Stomach (tissue), 9 donors: ENCODE data around the gene PLAC9. TPM values are rescaled to one million over a fixed set of nuclear protein-coding genes. Genes with fewer than 3 reads are reported as not detected.

Experiments used
- DNase-seq, 2 donors: peaks; one replicate each; pipeline versions ENCODE4 v3.0.0 to v3.0.0-alpha.2; 2013 to 2019
- H3K27ac ChIP-seq, 5 donors: fragments of 200-600 bp in 4 of 5; sonication (generic) in 4 of 5; one replicate each; pipeline ENCODE4 v1.5.1; 2013 to 2019; ENCODE audit warnings: mild to moderate bottlenecking in 1 of 5, moderate library complexity in 1 of 5
- H3K27me3 ChIP-seq, 3 donors: fragments of 200-600 bp; sonication (generic); one replicate each; pipeline ENCODE4 v1.5.1; 2017 to 2019; ENCODE audit warnings: mixed run types in 1 of 3
- H3K36me3 ChIP-seq, 4 donors: fragments of 200-600 bp; sonication (generic); 1 replicate in 3 of 4; 2 replicates in 1 of 4; pipeline ENCODE4 v1.5.1; 2016 to 2019
- H3K4me1 ChIP-seq, 4 donors: fragments of 200-600 bp; sonication (generic); one replicate each; pipeline ENCODE4 v1.5.1; 2016 to 2019
- H3K4me3 ChIP-seq, 4 donors: fragments of 200-600 bp; sonication (generic) in 3 of 4; one replicate each; pipeline ENCODE4 v1.5.1; 2016 to 2019; ENCODE audit warnings: mild to moderate bottlenecking in 1 of 4
- H3K9me3 ChIP-seq, 4 donors: fragments of 200-600 bp; sonication (generic); one replicate each; pipeline ENCODE4 v1.5.1; 2016 to 2019
- EP300 ChIP-seq: sonication (generic); formaldehyde crosslinking; IDR thresholded peaks from one replicate; pipeline ENCODE4 v1.6.1; 2017; ENCODE audit warnings: antibody characterized with exemption
- POLR2A ChIP-seq, 4 donors: fragments of 450-650 bp; IDR thresholded peaks; one replicate each; pipeline ENCODE4 v1.6.1; 2016; ENCODE audit warnings: antibody characterized with exemption in 4 of 4, control low read depth in 2 of 4, mild to moderate bottlenecking in 1 of 4, moderate library complexity in 1 of 4
- POLR2AphosphoS5 ChIP-seq, 3 donors: sonication (generic); formaldehyde crosslinking; IDR thresholded peaks; one replicate each; pipeline ENCODE4 v1.6.1; 2016; ENCODE audit warnings: antibody characterized with exemption in 3 of 3
- WGBS, 5 donors: extraction: QIAGEN DNeasy Blood & Tissue Kit in 3 of 5; methylation state at CpG; one replicate each; pipeline versions ENCODE4 v1.1.5 to v1.1.7; 2013 to 2018; 5-methylcytosine and 5-hydroxymethylcytosine counted together
- intact Hi-C: fragments of 100-400 bp; cut with DNase I; formaldehyde crosslinking; loops from one replicate; pipeline ENCODE4 v1.15.1; 2023; ENCODE audit warnings: low total_unique reads
- polyA plus RNA-seq, 3 donors: library from polyadenylated mRNA; stranded (reverse); fragments of 200-250 nt; gene quantifications; one replicate each; pipeline ENCODE4 v1.2.3, GENCODE V29; 2013
- total RNA-seq, 5 donors: library from RNA; depleted of rRNA; stranded (reverse); fragments of >200 nt; gene quantifications; one replicate each; pipeline versions ENCODE4 v1.1.0 to v1.2.3, GENCODE V29; 2014 to 2016
- TF ChIP-seq, protein P1 (sequence below), 7 experiments: fragments of 450-650 bp in 4 of 7; fragments of 200-600 bp in 3 of 7; sonication (generic) in 3 of 7; IDR thresholded peaks; one replicate each; pipeline ENCODE4 v1.5.1; 2016 to 2019; ENCODE audit warnings: antibody characterized with exemption in 7 of 7, control low read depth in 2 of 7, mild to moderate bottlenecking in 1 of 7
- donor health status: healthy with polysubstance abuse.
- donor health status: Bipolar disorder and iron deficiency.
- donor health status: healthy.

The PLAC9 gene
- total and polyA plus RNA-seq, 8 donors, result 2.0 to 37.4 (median 20.3) TPM; not detected in 2

DNA sequence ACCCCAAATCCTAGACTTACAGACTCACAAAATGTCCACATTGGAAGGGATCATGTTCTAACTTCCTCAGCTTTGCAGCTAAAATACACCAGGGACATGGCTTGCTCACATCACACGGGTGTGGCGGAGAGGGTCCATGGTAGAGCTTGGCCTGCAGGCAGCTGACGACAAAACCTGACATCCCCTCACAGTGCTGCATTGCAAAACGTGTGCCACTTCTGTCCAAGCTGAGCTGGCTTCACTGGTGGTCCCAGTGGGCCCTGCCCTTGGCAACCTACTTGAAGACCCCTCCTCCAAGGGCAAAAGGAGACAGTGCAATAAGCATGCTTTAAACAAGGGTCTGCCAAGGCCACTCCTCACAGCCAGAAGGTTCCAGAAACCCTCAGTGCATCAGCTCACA, 50.9 kb downstream of the PLAC9 start:
- H3K27ac ChIP-seq, result no peak overlapping the region
- 71 to 100% (median 87%) methylated on average over 2 to 4 of the region's 4 CpGs for WGBS, 5 donors
- no peak overlapping the region for H3K4me3 ChIP-seq
- no peaks in the 10 kb centered on the region for H3K27me3 ChIP-seq
- TF ChIP-seq EP300, result no peak
- no peak for TF ChIP-seq POLR2A (IDR thresholded peaks at IDR 0.05)
- no peak for TF ChIP-seq POLR2AphosphoS5 (IDR thresholded peaks at IDR 0.05)
- TF ChIP-seq, protein P1, sequence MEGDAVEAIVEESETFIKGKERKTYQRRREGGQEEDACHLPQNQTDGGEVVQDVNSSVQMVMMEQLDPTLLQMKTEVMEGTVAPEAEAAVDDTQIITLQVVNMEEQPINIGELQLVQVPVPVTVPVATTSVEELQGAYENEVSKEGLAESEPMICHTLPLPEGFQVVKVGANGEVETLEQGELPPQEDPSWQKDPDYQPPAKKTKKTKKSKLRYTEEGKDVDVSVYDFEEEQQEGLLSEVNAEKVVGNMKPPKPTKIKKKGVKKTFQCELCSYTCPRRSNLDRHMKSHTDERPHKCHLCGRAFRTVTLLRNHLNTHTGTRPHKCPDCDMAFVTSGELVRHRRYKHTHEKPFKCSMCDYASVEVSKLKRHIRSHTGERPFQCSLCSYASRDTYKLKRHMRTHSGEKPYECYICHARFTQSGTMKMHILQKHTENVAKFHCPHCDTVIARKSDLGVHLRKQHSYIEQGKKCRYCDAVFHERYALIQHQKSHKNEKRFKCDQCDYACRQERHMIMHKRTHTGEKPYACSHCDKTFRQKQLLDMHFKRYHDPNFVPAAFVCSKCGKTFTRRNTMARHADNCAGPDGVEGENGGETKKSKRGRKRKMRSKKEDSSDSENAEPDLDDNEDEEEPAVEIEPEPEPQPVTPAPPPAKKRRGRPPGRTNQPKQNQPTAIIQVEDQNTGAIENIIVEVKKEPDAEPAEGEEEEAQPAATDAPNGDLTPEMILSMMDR (IDR thresholded peaks at IDR 0.05), result no peak
- H3K9me3 ChIP-seq, result no peaks in the 10 kb centered on the region
- DNase-seq, result no peak
- peaks cover 37 to 95% (median 62%) of the 10 kb centered on the region in 4 donors for H3K4me1 ChIP-seq
- intact Hi-C loops, result no loop called here
- H3K36me3 ChIP-seq, result peaks cover 15 to 45% (median 26%) of the 10 kb centered on the region in 4 donors

DNA sequence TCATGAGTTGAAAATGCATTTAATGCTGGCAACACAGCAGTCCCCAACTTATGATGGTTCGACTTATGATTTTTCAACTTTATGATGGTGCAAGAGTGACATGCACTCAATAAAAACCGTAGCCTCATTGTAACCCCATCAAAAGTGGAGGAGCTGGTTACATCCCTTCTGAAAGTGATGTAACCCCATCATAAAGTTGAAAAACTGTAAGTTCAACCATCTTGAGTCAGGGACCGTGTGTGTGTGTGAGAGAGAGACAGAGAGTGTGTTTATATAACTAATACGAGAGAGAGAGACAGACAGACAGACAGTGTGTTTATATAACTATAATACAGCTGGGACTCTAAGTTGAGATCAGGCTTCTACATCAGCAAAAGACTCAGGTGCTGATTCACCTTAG, 51.8 kb downstream of the PLAC9 start:
- peak overlapping the region in 1 of 5 donors; percentile 20 for H3K27ac ChIP-seq
- no peaks in the 10 kb centered on the region for H3K9me3 ChIP-seq
- TF ChIP-seq POLR2AphosphoS5 (IDR thresholded peaks at IDR 0.05) (no peak), EP300 (no peak), POLR2A (IDR thresholded peaks at IDR 0.05) (no peak)
- TF ChIP-seq, protein P1 (IDR thresholded peaks at IDR 0.05), result no peak
- no peak for DNase-seq
- intact Hi-C loops, result no loop called here
- 56 to 70% (median 57%) methylated on average over 4 of the region's 4 CpGs for WGBS, 5 donors
- no peaks in the 10 kb centered on the region for H3K27me3 ChIP-seq
- no peak overlapping the region for H3K4me3 ChIP-seq
- H3K36me3 ChIP-seq, result peaks cover 15 to 37% (median 24%) of the 10 kb centered on the region in 4 donors
- H3K4me1 ChIP-seq, result peaks cover 45 to 95% (median 63%) of the 10 kb centered on the region in 4 donors

DNA sequence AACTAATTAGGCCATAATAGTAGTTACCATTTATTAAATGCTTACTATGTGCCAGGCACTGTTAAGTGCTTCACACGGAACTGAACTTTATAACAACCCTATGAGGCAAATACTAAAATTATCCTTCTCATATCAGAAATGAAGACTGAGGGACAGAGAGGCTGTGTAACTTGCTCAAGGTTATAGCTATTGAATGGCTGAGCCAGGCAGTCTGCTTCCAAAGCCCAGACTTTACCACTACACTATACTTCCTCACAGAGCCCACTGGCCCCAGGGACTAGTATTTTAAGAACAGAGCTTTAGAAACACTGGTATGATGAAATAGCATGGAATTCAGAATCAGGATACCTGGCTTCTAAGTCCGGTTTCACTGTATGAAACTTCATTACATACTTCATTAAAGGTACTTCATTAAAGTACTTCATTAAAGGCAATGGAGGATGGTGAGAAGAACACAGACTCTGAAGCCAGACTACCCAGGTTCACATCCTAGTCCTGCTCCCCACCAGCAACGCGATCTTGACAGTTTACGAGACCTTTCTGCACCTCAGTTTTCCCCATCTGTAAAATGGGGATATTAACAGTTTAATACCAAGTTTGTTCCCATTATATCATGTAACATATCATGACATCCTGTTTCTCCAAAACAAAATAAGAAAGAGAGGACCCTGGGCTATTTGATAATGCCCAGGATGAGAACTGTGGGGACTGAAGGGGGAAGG, 53.2 kb downstream of the PLAC9 start:
- no peak overlapping the region for H3K4me3 ChIP-seq
- peaks cover 53 to 100% (median 70%) of the 10 kb centered on the region in 4 donors for H3K4me1 ChIP-seq
- no peaks in the 10 kb centered on the region for H3K9me3 ChIP-seq
- H3K27me3 ChIP-seq, result no peaks in the 10 kb centered on the region
- H3K27ac ChIP-seq, result peak overlapping the region in 3 of 5 donors; percentile 56 to 100 (median 77)
- TF ChIP-seq POLR2A (IDR thresholded peaks at IDR 0.05), result no peak
- no peak for TF ChIP-seq POLR2AphosphoS5 (IDR thresholded peaks at IDR 0.05)
- TF ChIP-seq, protein P1 (IDR thresholded peaks at IDR 0.05), result no peak
- no peak for DNase-seq
- 80 to 88% (median 84%) methylated on average over 5 of the region's 5 CpGs for WGBS, 5 donors
- intact Hi-C loops, result no loop called here
- H3K36me3 ChIP-seq, result peaks cover 4 to 22% (median 13%) of the 10 kb centered on the region in 4 donors

DNA sequence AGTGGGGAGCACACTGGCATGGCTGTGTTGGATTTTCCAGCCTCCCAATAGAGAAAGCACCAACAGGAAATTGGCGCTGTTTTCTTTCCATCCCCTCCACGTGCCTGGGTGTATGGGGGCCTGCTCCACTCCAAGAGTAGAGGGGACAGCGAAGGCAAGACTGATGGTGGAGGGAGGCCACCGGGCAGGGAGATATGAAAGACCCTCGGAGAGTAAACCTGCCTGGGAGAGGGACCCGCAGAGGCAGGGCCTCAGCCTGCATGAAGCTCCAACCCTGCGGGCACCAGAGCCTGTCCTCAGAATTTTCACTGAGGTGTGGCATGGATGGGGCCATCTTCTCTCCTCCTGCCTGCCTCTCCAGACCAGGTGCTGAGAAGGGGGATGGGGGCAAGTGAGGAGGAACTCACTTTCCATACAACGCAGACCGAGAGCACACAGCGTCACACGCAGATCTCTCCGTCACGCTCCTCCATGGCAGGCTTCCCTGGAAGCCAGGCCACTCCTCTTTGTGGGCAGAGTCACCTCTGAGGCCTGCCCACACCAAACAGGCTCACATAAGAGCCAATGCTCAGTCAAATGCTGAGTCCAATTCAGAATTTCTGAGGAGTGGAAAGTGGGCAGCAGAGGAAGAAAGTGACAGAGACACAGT, 54.0 kb downstream of the PLAC9 start:
- H3K27me3 ChIP-seq, result no peaks in the 10 kb centered on the region
- peak overlapping the region in 1 of 4 donors; percentile 19 for H3K4me3 ChIP-seq
- intact Hi-C loops, result no loop called here
- H3K9me3 ChIP-seq, result no peaks in the 10 kb centered on the region
- peak; percentile 58 to 63 for DNase-seq
- H3K4me1 ChIP-seq, result peaks cover 61 to 100% (median 78%) of the 10 kb centered on the region in 4 donors
- TF ChIP-seq POLR2AphosphoS5 (IDR thresholded peaks at IDR 0.05) (peak in 1 of 3 donors; percentile 57), POLR2A (IDR thresholded peaks at IDR 0.05) (no peak)
- H3K36me3 ChIP-seq, result peaks cover 0 to 19% (median 9%) of the 10 kb centered on the region in 4 donors
- peak overlapping the region; percentile 35 to 100 (median 72) for H3K27ac ChIP-seq
- whole genome bisulfite sequencing, 5 donors, result 53 to 80% (median 59%) methylated on average over 13 of the region's 13 CpGs
